K562 (cell line): ENCODE data around the gene PDF. TPM values are rescaled to one million over a fixed set of nuclear protein-coding genes. Genes with fewer than 3 reads are reported as not detected.

Source experiments
- ATAC-seq: fragments of 200-7000 bp; cut with Tn5 transposase; 3 replicates; pipeline ENCODE4 v1.9.1; 2020; ENCODE audit warnings: moderate library complexity
- BruUV-seq: library from RNA; stranded (reverse); fragments of 400-500 nt; replicated peaks from 2 replicates; lab custom pipeline; 2021; lab: Mats Ljungman, UMichigan
- CTCF ChIA-PET: fragments of 300-600 bp; formaldehyde crosslinking; extraction: SDS; loops from one replicate; lab custom pipeline; 2021; ENCODE audit warnings: low intra/inter-chr PET ratio; lab: Yijun Ruan, JAX
- POLR2A ChIA-PET: fragments of 300-600, 350-650 bp; sonication (Branson Sonifier 250); formaldehyde crosslinking; extraction: SDS; loops from one replicate; lab custom pipeline; 2021; ENCODE audit warnings: antibody characterized with exemption, inconsistent platforms; lab: Yijun Ruan, JAX
- DNase-seq, 4 experiments: peaks; one replicate each; pipeline versions ENCODE4 v3.0.0 to v3.0.0-alpha.2; 2011 to 2018; ENCODE audit warnings: low spot score in 3 of 4, mixed read lengths in 3 of 4; ENCODE audit errors: extremely low read depth in 1 of 4
- FAIRE-seq: peaks from 2 replicates; lab custom pipeline; 2011; peaks lifted over from hg19 to GRCh38; lab: Jason Lieb, UNC
- H2AFZ ChIP-seq: 2 replicates; pipeline ENCODE4 v1.6.0; 2011; ENCODE audit warnings: low read depth, low read length, control low read depth, inconsistent platforms
- H3K27ac ChIP-seq: fragments of 200-600 bp; 3 replicates; pipeline ENCODE4 v1.8.0; 2011; ENCODE audit warnings: low read depth, mild to moderate bottlenecking, control low read depth, inconsistent platforms, low read length, moderate library complexity, mixed read lengths; ENCODE audit errors: extremely low read depth
- H3K27me3 ChIP-seq, 2 experiments: fragments of 300-600 bp in 1 of 2; 2 replicates in 1 of 2; 3 replicates in 1 of 2; pipeline versions ENCODE4 v1.6.0 to v1.8.0; 2011; ENCODE audit warnings: inconsistent platforms in 2 of 2, low read length in 2 of 2, mild to moderate bottlenecking in 1 of 2, mixed read lengths in 1 of 2, moderate library complexity in 1 of 2; ENCODE audit not compliant: control insufficient read depth in 2 of 2, insufficient read depth in 2 of 2
- H3K36me3 ChIP-seq: fragments of 300-600 bp; 3 replicates; pipeline ENCODE4 v1.8.0; 2011; ENCODE audit warnings: mild to moderate bottlenecking, low read length, inconsistent platforms; ENCODE audit not compliant: control insufficient read depth, insufficient read depth
- H3K4me1 ChIP-seq, 2 experiments: fragments of 200-600 bp in 1 of 2; replicated peaks in 1 of 2; 2 replicates in 1 of 2; 3 replicates in 1 of 2; pipeline versions ENCODE4 v1.5.1 to v1.8.0; 2011; ENCODE audit warnings: inconsistent platforms in 2 of 2, low read length in 2 of 2, mild to moderate bottlenecking in 1 of 2, mixed read lengths in 1 of 2, moderate library complexity in 1 of 2; ENCODE audit not compliant: control insufficient read depth in 2 of 2, insufficient read depth in 2 of 2
- H3K4me2 ChIP-seq: 2 replicates; pipeline ENCODE4 v1.6.1; 2011; ENCODE audit warnings: low read length, control low read depth, inconsistent platforms, mixed read lengths; ENCODE audit not compliant: insufficient read depth
- H3K4me3 ChIP-seq: fragments of 200-600 bp; sonication (generic), shearing (Covaris generic); 2 replicates; pipeline ENCODE4 v1.5.1; 2016; ENCODE audit warnings: control low read depth, inconsistent platforms
- H3K79me2 ChIP-seq: fragments of 200-600 bp; 3 replicates; pipeline ENCODE4 v1.8.0; 2011; ENCODE audit warnings: low read length, inconsistent platforms; ENCODE audit not compliant: control insufficient read depth, insufficient read depth
- H3K9ac ChIP-seq, 2 experiments: 2 replicates each; pipeline versions ENCODE4 v1.6.0 to v1.6.1; 2011; ENCODE audit warnings: low read depth in 2 of 2, low read length in 2 of 2, control low read depth in 1 of 2, inconsistent platforms in 1 of 2, mild to moderate bottlenecking in 1 of 2, mixed read lengths in 1 of 2; ENCODE audit not compliant: insufficient read depth in 1 of 2
- H3K9me1 ChIP-seq: one replicate; pipeline ENCODE4 v1.6.0; 2011; ENCODE audit warnings: inconsistent platforms, mild to moderate bottlenecking, low read length, moderate library complexity; ENCODE audit not compliant: control insufficient read depth, insufficient read depth
- H3K9me3 ChIP-seq: replicated peaks from 2 replicates; pipeline ENCODE4 v1.5.1; 2011; ENCODE audit warnings: low read depth, low read length, inconsistent platforms; ENCODE audit not compliant: control insufficient read depth, insufficient read depth
- H4K20me1 ChIP-seq: replicated peaks from 2 replicates; pipeline ENCODE4 v1.6.1; 2011; ENCODE audit warnings: low read length, inconsistent platforms, mixed read lengths; ENCODE audit not compliant: control insufficient read depth, insufficient read depth
- JUND ChIP-seq, 2 experiments: IDR thresholded peaks; 2 replicates in 1 of 2; 3 replicates in 1 of 2; pipeline ENCODE4 v1.6.1; 2011; ENCODE audit warnings: borderline replicate concordance in 2 of 2, low read depth in 2 of 2, low read length in 2 of 2, improper control_type of control experiment in 1 of 2, missing biosample characterization in 1 of 2, missing genetic modification characterization in 1 of 2, missing genetic modification reagents in 1 of 2
- KLF16 ChIP-seq: IDR thresholded peaks from 2 replicates; pipeline ENCODE4 v1.6.1; 2016; ENCODE audit warnings: antibody characterized with exemption
- NCOA2 ChIP-seq, 2 experiments: fragments of 450-650 bp; IDR thresholded peaks; 2 replicates each; pipeline ENCODE4 v1.6.1; 2018; ENCODE audit warnings: mild to moderate bottlenecking in 2 of 2, moderate library complexity in 1 of 2; ENCODE audit not compliant: partially characterized antibody in 2 of 2
- NFIC ChIP-seq: fragments of 450-650 bp; IDR thresholded peaks from 2 replicates; pipeline ENCODE4 v1.6.1; 2017; ENCODE audit warnings: mild to moderate bottlenecking, inconsistent platforms
- RB1 ChIP-seq: fragments of 450-650 bp; IDR thresholded peaks from 2 replicates; pipeline ENCODE4 v1.6.1; 2017; ENCODE audit warnings: low read depth, mild to moderate bottlenecking
- RBM22 ChIP-seq: fragments of 200-400 bp; formaldehyde crosslinking; IDR thresholded peaks from 2 replicates; pipeline ENCODE4 v1.6.1; 2018; ENCODE audit warnings: low read length, low read depth; ENCODE audit not compliant: poor library complexity, severe bottlenecking
- SMARCB1 ChIP-seq: IDR thresholded peaks from 2 replicates; pipeline ENCODE4 v1.6.1; 2011; ENCODE audit warnings: improper control_type of control experiment, low read depth; ENCODE audit not compliant: insufficient read length
- THRAP3 ChIP-seq: fragments of 450-650 bp; IDR thresholded peaks from 2 replicates; pipeline ENCODE4 v1.6.1; 2016; ENCODE audit warnings: mild to moderate bottlenecking, inconsistent platforms, borderline replicate concordance
- ZNF184 ChIP-seq: sonication (generic); formaldehyde crosslinking; IDR thresholded peaks from 2 replicates; pipeline ENCODE4 v1.5.0; 2020; ENCODE audit warnings: missing genetic modification reagents
- WGBS: fragments of 100-300 bp; shearing (Covaris generic); methylation state at CpG from one replicate; pipeline ENCODE4 v1.1.6; 2016; ENCODE audit warnings: low coverage, mixed read lengths; ENCODE audit not compliant: insufficient coverage; ENCODE audit errors: missing lambda C conversion rate; 5-methylcytosine and 5-hydroxymethylcytosine counted together
- in situ Hi-C: fragments of 300-500 bp; cut with MboI; formaldehyde crosslinking; loops from 4 replicates; pipeline ENCODE4 v1.15.0; 2018; ENCODE audit warnings: inconsistent platforms, mixed read lengths
- intact Hi-C: fragments of 100-400 bp; cut with micrococcal nuclease; formaldehyde crosslinking; loops from 2 replicates; pipeline ENCODE4 v1.14.2; 2022
- polyA plus RNA-seq, 8 experiments: library from polyadenylated mRNA; depleted of rRNA in 4 of 8; stranded (reverse) in 5 of 8; unstranded in 3 of 8; fragments of >200 nt; fragmentation: Nextera tagmentation in 2 of 8; fragmentation: Illumina TruSeq in 1 of 8; extraction: Ambion mirVana in 2 of 8; extraction: Trizol in 1 of 8; gene quantifications; 2 replicates each; pipeline versions ENCODE4 v1.2.1 to v1.2.3, GENCODE V29; 2011 to 2014; ENCODE audit warnings: inconsistent platforms in 1 of 8, missing spikeins in 1 of 8
- total RNA-seq, 7 experiments: library from RNA; depleted of rRNA in 6 of 7; stranded (reverse); fragments of >200 nt in 6 of 7; fragmentation: Illumina TruSeq in 2 of 7; extraction: Trizol in 2 of 7; gene quantifications; 2 replicates each; pipeline versions ENCODE4 v1.2.1 to v1.2.3, GENCODE V29; 2011 to 2021; ENCODE audit warnings: low replicate concordance in 1 of 7
- TF ChIP-seq, protein P1 (sequence below): conservative IDR thresholded peaks from 2 replicates; pipeline ENCODE4 v1.6.1; 2011; ENCODE audit warnings: low read depth, mild to moderate bottlenecking, low read length; ENCODE audit not compliant: control insufficient read depth
- TF ChIP-seq, protein P2 (sequence below): fragments of 450-650 bp; IDR thresholded peaks from 2 replicates; pipeline ENCODE4 v1.7.0; 2016; ENCODE audit warnings: borderline replicate concordance

The PDF gene
- total and polyA plus RNA-seq, 9 of the 15 experiments (the other 6 are each of a cell fraction or from before 2014, with no cell fraction given) = 0.15 to 72.4 (median 5.6) TPM

DNA sequence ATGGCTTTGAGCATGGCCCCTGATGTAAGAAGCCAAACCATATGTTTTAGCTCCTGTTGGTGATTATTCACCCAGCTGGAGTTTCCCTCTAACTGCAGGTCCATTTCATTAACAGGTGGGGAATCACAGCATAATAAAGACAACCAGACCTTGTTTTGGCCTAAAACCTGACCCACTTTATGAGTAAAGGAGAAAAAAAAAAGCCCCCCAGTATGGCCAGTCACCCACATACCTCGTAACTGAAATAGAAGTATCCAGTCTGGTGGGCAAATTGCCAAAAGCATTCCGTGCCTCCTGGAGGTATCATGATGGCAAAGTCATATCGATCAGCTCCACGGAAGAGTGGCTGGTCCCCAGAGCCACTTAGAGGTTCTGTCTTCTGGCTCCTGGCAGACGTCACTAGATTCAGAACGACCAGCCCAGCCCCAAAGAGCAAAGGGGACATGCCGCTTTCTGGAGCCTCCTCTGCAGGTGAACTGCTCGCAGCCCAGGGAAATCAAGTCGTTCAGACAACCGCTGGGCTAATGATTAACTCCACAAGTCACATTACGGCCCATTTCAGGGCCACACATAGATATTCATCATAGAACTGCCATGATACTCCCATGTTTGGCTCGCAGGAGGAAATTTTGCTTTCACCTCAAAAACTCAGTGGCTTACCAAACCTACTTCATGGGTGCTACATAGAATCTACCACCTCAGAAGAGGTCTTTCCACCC, 21.1 kb upstream of the PDF start, which contains the start of gene TMED6:
Gene TMED6, minus strand, starts transcription at position 478 of the 719 bp plus-strand sequence. Its CDS starts 33 bp downstream, at position 445.
- POLR2A ChIA-PET = interaction anchor here (0.7 to 1.3 kb wide), 2 partner anchors 11 to 274 kb away, joined by 3 read pairs; no protein-coding TSS in a partner anchor
- H3K4me2 ChIP-seq = no peak within 1 kb of the TSS
- BruUV-seq = no TSS peak

DNA sequence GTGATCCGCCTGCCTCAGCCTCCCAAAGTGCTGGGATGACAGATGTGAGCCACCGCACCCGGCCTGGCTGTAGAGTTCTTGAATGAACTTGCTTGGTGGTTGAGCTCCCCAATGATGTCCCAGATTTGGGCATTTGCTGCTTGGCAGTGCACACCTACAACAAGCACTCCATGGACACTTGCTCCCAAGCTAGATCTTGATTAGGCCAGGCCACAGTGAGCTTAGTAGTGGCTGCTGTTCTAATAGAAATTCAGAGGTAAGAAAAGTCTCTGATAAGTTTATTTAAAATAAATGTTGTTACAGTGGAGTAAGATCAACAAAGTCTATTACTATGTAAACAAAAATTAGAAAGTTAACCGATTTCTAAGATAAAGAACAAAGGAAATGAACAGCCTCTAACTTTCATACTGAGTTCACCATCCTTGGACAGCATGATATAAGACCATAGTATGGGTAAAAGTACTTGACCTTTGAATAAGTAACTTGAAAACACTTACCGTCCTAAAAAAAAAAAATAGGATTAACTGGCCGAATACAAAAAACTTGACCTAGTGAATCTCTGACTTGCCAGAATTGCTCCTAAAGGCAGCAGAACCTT, 20.2 kb upstream of the PDF start:
- Histone ChIP-seq H3K27ac (no peak overlapping the region), H3K79me2 (no peaks in the 10 kb centered on the region), H4K20me1 (peaks cover 3% of the 10 kb centered on the region; the same call in 1 of the 2 replicates), H3K9ac (no peak overlapping the region), H2AFZ (no peak overlapping the region), H3K9me1 (no peaks in the 10 kb centered on the region), H3K4me3 (no peak overlapping the region), H3K4me1 (no peaks in the 10 kb centered on the region; a peak in 1 of 5 replicates), H3K4me2 (no peak overlapping the region), H3K27me3 (no peaks in the 10 kb centered on the region), H3K36me3 (peaks cover 11% of the 10 kb centered on the region; the same call in 1 of the 3 replicates), H3K9me3 (no peaks in the 10 kb centered on the region)
- WGBS = 61% methylated on average over 6 of the region's 6 CpGs
- no peak for DNase-seq
- BruUV-seq = no TSS peak
- CTCF ChIA-PET = no interaction called here
- intact Hi-C loops = no loop called here
- FAIRE-seq = no peak
- POLR2A ChIA-PET = interaction anchor here (1.3 kb wide), 1 partner anchor 10 kb away, joined by 3 read pairs; no protein-coding TSS in a partner anchor
- in situ Hi-C loops = no loop called here
- ATAC-seq = no peak
- TF ChIP-seq RBM22 (no peak), THRAP3 (no peak), JUND (IDR thresholded peaks at IDR 0.05; ENCODE audit: borderline replicate concordance, low read depth, low read length) (no peak), JUND (tag; IDR thresholded peaks at IDR 0.05; ENCODE audit: borderline replicate concordance, low read depth, low read length) (no peak), ZNF184 (CRISPR knock-in tag) (no peak), SMARCB1 (no peak), RB1 (no peak), NCOA2 (IDR thresholded peaks at IDR 0.05; ENCODE audit: partially characterized antibody in 2 of 2) (no peak)
- TF ChIP-seq, protein P1, sequence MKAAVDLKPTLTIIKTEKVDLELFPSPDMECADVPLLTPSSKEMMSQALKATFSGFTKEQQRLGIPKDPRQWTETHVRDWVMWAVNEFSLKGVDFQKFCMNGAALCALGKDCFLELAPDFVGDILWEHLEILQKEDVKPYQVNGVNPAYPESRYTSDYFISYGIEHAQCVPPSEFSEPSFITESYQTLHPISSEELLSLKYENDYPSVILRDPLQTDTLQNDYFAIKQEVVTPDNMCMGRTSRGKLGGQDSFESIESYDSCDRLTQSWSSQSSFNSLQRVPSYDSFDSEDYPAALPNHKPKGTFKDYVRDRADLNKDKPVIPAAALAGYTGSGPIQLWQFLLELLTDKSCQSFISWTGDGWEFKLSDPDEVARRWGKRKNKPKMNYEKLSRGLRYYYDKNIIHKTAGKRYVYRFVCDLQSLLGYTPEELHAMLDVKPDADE = no peak
- TF ChIP-seq, protein P2, sequence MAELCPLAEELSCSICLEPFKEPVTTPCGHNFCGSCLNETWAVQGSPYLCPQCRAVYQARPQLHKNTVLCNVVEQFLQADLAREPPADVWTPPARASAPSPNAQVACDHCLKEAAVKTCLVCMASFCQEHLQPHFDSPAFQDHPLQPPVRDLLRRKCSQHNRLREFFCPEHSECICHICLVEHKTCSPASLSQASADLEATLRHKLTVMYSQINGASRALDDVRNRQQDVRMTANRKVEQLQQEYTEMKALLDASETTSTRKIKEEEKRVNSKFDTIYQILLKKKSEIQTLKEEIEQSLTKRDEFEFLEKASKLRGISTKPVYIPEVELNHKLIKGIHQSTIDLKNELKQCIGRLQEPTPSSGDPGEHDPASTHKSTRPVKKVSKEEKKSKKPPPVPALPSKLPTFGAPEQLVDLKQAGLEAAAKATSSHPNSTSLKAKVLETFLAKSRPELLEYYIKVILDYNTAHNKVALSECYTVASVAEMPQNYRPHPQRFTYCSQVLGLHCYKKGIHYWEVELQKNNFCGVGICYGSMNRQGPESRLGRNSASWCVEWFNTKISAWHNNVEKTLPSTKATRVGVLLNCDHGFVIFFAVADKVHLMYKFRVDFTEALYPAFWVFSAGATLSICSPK = no peak

More for the DNA sequence above, 21.1 kb upstream of the PDF start, which contains the start of gene TMED6:
- in situ Hi-C loops = no loop called here
- H3K4me3 ChIP-seq = no peak within 1 kb of the TSS
- ATAC-seq (no peak), FAIRE-seq (no peak), DNase-seq (no peak)
- no peaks in the 10 kb centered on the region; a peak in 1 of 5 replicates for H3K4me1 ChIP-seq
- H4K20me1 ChIP-seq = no peaks in the 10 kb centered on the region
- H3K79me2 ChIP-seq = no peaks in the 10 kb centered on the region
- CTCF ChIA-PET = no interaction called here
- no peak within 1 kb of the TSS for H2AFZ ChIP-seq
- H3K9me3 ChIP-seq = no peaks in the 10 kb centered on the region
- WGBS = 77% methylated on average over 12 of the region's 12 CpGs
- no peaks in the 10 kb centered on the region for H3K27me3 ChIP-seq
- intact Hi-C loops = no loop called here
- H3K9me1 ChIP-seq = no peaks in the 10 kb centered on the region
- no peak within 1 kb of the TSS for H3K9ac ChIP-seq
- TF ChIP-seq KLF16 = no peak
- TF ChIP-seq NFIC = peak; percentile 57; the same call in 1 of the 2 replicates
- no peak within 1 kb of the TSS for H3K27ac ChIP-seq
- H3K36me3 ChIP-seq = peaks cover 14% of the 10 kb centered on the region; the same call in 1 of the 3 replicates
